Breast epithelium (tissue), 4 donors: ENCODE measurements around the gene CHD2. TPM values are rescaled to one million over a fixed set of nuclear protein-coding genes. Genes with fewer than 3 reads are reported as not detected.

Experiments used
- DNase-seq, 2 donors: peaks; one replicate each; pipeline ENCODE4 v3.0.0-alpha.2; 2019; ENCODE audit warnings: low spot score in 2 of 2
- H3K27ac ChIP-seq, 2 donors: fragments of 200-600 bp; sonication (generic) in 1 of 2; one replicate each; pipeline ENCODE4 v1.5.1; 2016 to 2019; ENCODE audit warnings: mild to moderate bottlenecking in 1 of 2
- H3K27me3 ChIP-seq, 2 donors: fragments of 200-600 bp; sonication (generic) in 1 of 2; one replicate each; pipeline versions ENCODE4 v1.5.1 to v1.6.0; 2017 to 2019; ENCODE audit warnings: control low read depth in 1 of 2, mild to moderate bottlenecking in 1 of 2
- H3K36me3 ChIP-seq: fragments of 200-600 bp; one replicate; pipeline ENCODE4 v1.5.1; 2019
- H3K4me1 ChIP-seq, 2 donors: fragments of 200-600 bp; sonication (generic); one replicate each; pipeline ENCODE4 v1.5.1; 2016 to 2019; ENCODE audit warnings: control low read depth in 1 of 2
- H3K4me3 ChIP-seq, 3 donors: fragments of 200-600 bp; sonication (generic); 1 replicate in 2 of 3; 2 replicates in 1 of 3; pipeline ENCODE4 v1.5.1; 2016 to 2019; ENCODE audit warnings: mild to moderate bottlenecking in 3 of 3, moderate library complexity in 2 of 3
- H3K9me3 ChIP-seq, 2 donors: fragments of 200-600 bp; sonication (generic) in 1 of 2; one replicate each; pipeline ENCODE4 v1.5.1; 2016 to 2019; ENCODE audit warnings: control low read depth in 1 of 2
- CTCF ChIP-seq, 3 donors: fragments of 450-650 bp; IDR thresholded peaks; one replicate each; pipeline ENCODE4 v1.5.1; 2016 to 2017; ENCODE audit warnings: antibody characterized with exemption in 3 of 3, mild to moderate bottlenecking in 3 of 3, moderate library complexity in 3 of 3
- POLR2A ChIP-seq: fragments of 450-650 bp; IDR thresholded peaks from one replicate; pipeline ENCODE4 v1.6.1; 2016; ENCODE audit warnings: antibody characterized with exemption, mild to moderate bottlenecking, moderate library complexity
- POLR2AphosphoS5 ChIP-seq, 3 donors: sonication (generic); formaldehyde crosslinking; IDR thresholded peaks; one replicate each; pipeline ENCODE4 v1.6.1; 2017; ENCODE audit warnings: antibody characterized with exemption in 3 of 3
- intact Hi-C: fragments of 100-400 bp; cut with DNase I; formaldehyde crosslinking; loops from one replicate; pipeline ENCODE4 v1.15.1; 2023; ENCODE audit warnings: low total_unique reads
- total RNA-seq, 3 donors: library from RNA; depleted of rRNA; stranded (reverse); fragments of >200 nt; gene quantifications; one replicate each; pipeline ENCODE4 v1.1.0, GENCODE V29; 2016

Gene CHD2
- total RNA-seq, 3 donors from 2014 or later: 137 to 215 (median 197) TPM

GRCh38 chr15:93017526-93017925 is 117.4 kb downstream of the CHD2 start:
- Histone ChIP-seq H3K4me3 (no peak overlapping the region), H3K27me3 (no peaks in the 10 kb centered on the region), H3K4me1 (no peaks in the 10 kb centered on the region), H3K36me3 (peaks cover 26% of the 10 kb centered on the region), H3K9me3 (no peaks in the 10 kb centered on the region), H3K27ac (no peak overlapping the region)
- TF ChIP-seq CTCF (IDR thresholded peaks at IDR 0.05) (no peak), POLR2AphosphoS5 (IDR thresholded peaks at IDR 0.05) (no peak), POLR2A (no peak)
- intact Hi-C loops: no loop called here
- no peak for DNase-seq

- intact Hi-C loops: loop anchor here (2.0 kb wide), 1 partner anchor 44 kb away; no protein-coding TSS in a partner anchor
- peaks cover 24% of the 10 kb centered on the region for H3K36me3 ChIP-seq
These were observed 118.5 kb downstream of the CHD2 start for GRCh38 chr15:93018574-93018973.

DNA sequence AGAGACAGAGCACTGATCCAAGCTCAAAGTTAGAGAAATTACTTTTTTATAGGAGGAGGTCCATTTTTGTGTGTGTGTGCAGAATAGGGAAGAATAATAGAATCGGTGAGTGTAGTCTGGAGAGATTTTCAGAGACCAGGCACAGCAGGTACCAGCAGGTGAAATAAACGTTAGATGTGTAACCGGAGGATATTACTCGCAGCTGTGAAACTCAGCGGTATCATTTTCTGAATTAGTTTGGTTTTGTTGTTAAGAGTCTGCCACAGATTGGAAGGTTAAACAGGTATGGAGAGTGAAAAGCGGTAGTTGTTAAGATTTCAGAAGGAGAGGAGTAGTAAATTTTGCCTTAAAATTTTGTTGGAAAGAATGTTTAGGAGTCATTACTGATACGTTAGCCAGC is 119.0 kb downstream of the CHD2 start:
- intact Hi-C loops: loop anchor here (2.0 kb wide), 1 partner anchor 44 kb away; no protein-coding TSS in a partner anchor
- TF ChIP-seq POLR2AphosphoS5 (IDR thresholded peaks at IDR 0.05) (no peak), CTCF (IDR thresholded peaks at IDR 0.05) (no peak), POLR2A (no peak)
- Histone ChIP-seq H3K27ac (peak overlapping the region in 1 of 2 donors; percentile 45), H3K9me3 (no peaks in the 10 kb centered on the region), H3K4me1 (no peaks in the 10 kb centered on the region), H3K4me3 (no peak overlapping the region), H3K27me3 (no peaks in the 10 kb centered on the region), H3K36me3 (peaks cover 24% of the 10 kb centered on the region)
- no peak for DNase-seq

More at GRCh38 chr15:93018574-93018973, 118.5 kb downstream of the CHD2 start:
- Histone ChIP-seq H3K9me3 (no peaks in the 10 kb centered on the region), H3K4me1 (no peaks in the 10 kb centered on the region), H3K27me3 (no peaks in the 10 kb centered on the region), H3K4me3 (no peak overlapping the region), H3K27ac (peak overlapping the region; percentile 10 to 45)
- TF ChIP-seq CTCF (IDR thresholded peaks at IDR 0.05) (no peak), POLR2A (no peak), POLR2AphosphoS5 (IDR thresholded peaks at IDR 0.05) (no peak)
- DNase-seq: no peak

- H3K4me3 ChIP-seq: no peak overlapping the region
- intact Hi-C loops: loop anchor here (2.0 kb wide), 1 partner anchor 45 kb away; no protein-coding TSS in a partner anchor
These were observed 119.8 kb downstream of the CHD2 start for GRCh38 chr15:93019971-93020370.

More at GRCh38 chr15:93019971-93020370, 119.8 kb downstream of the CHD2 start:
- H3K27me3 ChIP-seq: no peaks in the 10 kb centered on the region
- no peak overlapping the region for H3K27ac ChIP-seq
- H3K4me1 ChIP-seq: no peaks in the 10 kb centered on the region
- TF ChIP-seq CTCF (IDR thresholded peaks at IDR 0.05): no peak
- TF ChIP-seq POLR2A: no peak
- TF ChIP-seq POLR2AphosphoS5 (IDR thresholded peaks at IDR 0.05): no peak
- peaks cover 31% of the 10 kb centered on the region for H3K36me3 ChIP-seq
- DNase-seq: no peak
- no peaks in the 10 kb centered on the region for H3K9me3 ChIP-seq
